EL (cell line): ENCODE results near the gene PCID2.
"Not testable (repeated sequence)": the region's sequence is repeated elsewhere in the genome, so short reads cannot be mapped to it uniquely, and the experiment has no call there.

Source experiments
- DNase-seq: peaks from one replicate; pipeline ENCODE4 v3.0.0-alpha.2; 2016

The PCID2 gene

GRCh38 chr13:113162783-113163685, 45.4 kb downstream of the PCID2 start:
- no peak for DNase-seq

- DNase-seq, result not testable (repeated sequence)
These were observed 46.5 kb downstream of the PCID2 start for GRCh38 chr13:113161975-113162374.

GRCh38 chr13:113161433-113161832, 47.0 kb downstream of the PCID2 start:
- no peak for DNase-seq

GRCh38 chr13:113160983-113161382, 47.5 kb downstream of the PCID2 start:
- no peak for DNase-seq

- no peak for DNase-seq
These were observed 48.8 kb downstream of the PCID2 start for GRCh38 chr13:113159701-113160100.

GRCh38 chr13:113158946-113159345, 49.5 kb downstream of the PCID2 start:
- no peak for DNase-seq

GRCh38 chr13:113157929-113158747, 50.3 kb downstream of the PCID2 start, which contains the start of gene PROZ:
Gene PROZ (plus strand): TSS chr13:113158648. CDS start chr13:113158661, 13 bp downstream.
- DNase-seq, result no peak

GRCh38 chr13:113157206-113157928, 51.1 kb downstream of the PCID2 start:
- DNase-seq, result no peak

GRCh38 chr13:113155982-113156655, 52.4 kb downstream of the PCID2 start:
- no peak for DNase-seq

- DNase-seq, result no peak
These were observed 53.3 kb downstream of the PCID2 start for GRCh38 chr13:113155201-113155600.

- peak; percentile 67 for DNase-seq
These were observed 54.4 kb downstream of the PCID2 start for GRCh38 chr13:113153810-113154748.

GRCh38 chr13:113152984-113153809, 55.3 kb downstream of the PCID2 start:
- DNase-seq, result no peak

GRCh38 chr13:113152691-113152983, 55.8 kb downstream of the PCID2 start:
- no peak for DNase-seq

GRCh38 chr13:113151745-113152690, 56.5 kb downstream of the PCID2 start:
- peak; percentile 27 for DNase-seq

GRCh38 chr13:113150550-113151365, 57.7 kb downstream of the PCID2 start:
- DNase-seq, result no peak

- no peak for DNase-seq
These were observed 58.5 kb downstream of the PCID2 start for GRCh38 chr13:113149711-113150549.

GRCh38 chr13:113148940-113149503, 59.4 kb downstream of the PCID2 start:
- no peak for DNase-seq
